Upper lobe of right lung (tissue), 1 donor: ENCODE results near the gene AHR. TPM values are rescaled to one million over a fixed set of nuclear protein-coding genes. Genes with fewer than 3 reads are reported as not detected.
"Not testable (repeated sequence)": the region's sequence is repeated elsewhere in the genome, so short reads cannot be mapped to it uniquely, and the experiment has no call there.

Experiments used
- ATAC-seq: fragments of 200-7000 bp; cut with Tn5 transposase; one replicate; pipeline ENCODE4 v1.9.1; 2020; ENCODE audit warnings: mild to moderate bottlenecking, moderate library complexity
- DNase-seq: peaks from one replicate; pipeline ENCODE4 v3.0.0-alpha.2; 2020
- H3K27ac ChIP-seq: fragments of 200-600 bp; one replicate; pipeline ENCODE4 v1.8.0; 2022
- H3K27me3 ChIP-seq: fragments of 200-600 bp; one replicate; pipeline ENCODE4 v1.8.0; 2022; ENCODE audit warnings: mild to moderate bottlenecking
- H3K36me3 ChIP-seq: fragments of 200-600 bp; one replicate; pipeline ENCODE4 v1.8.0; 2022
- H3K4me1 ChIP-seq: fragments of 200-600 bp; one replicate; pipeline ENCODE4 v1.8.0; 2022
- H3K4me3 ChIP-seq: fragments of 200-600 bp; one replicate; pipeline ENCODE4 v1.8.0; 2022; ENCODE audit warnings: mild to moderate bottlenecking
- H3K9me3 ChIP-seq: fragments of 200-600 bp; one replicate; pipeline ENCODE4 v1.8.0; 2022
- intact Hi-C: fragments of 100-400 bp; cut with DNase I; formaldehyde crosslinking; loops from one replicate; pipeline ENCODE4 v1.11.0; 2022
- total RNA-seq: library from RNA; stranded (reverse); fragmentation: NEBNext Ultra II Directional; extraction: Animal tissue kit (Norgen Biotek cat#: 25700); gene quantifications from one replicate; pipeline ENCODE4 v1.2.1, GENCODE V29; 2021
- TF ChIP-seq, protein P1 (sequence below): fragments of 200-600 bp; IDR thresholded peaks from one replicate; pipeline ENCODE4 v1.8.0; 2022; ENCODE audit warnings: antibody characterized with exemption
- donor health status: DM: no; HTN: yes; CAD: no; lungs with severe emphysema.

The AHR gene
- total RNA-seq, 1 donor from 2014 or later = 118 TPM

DNA sequence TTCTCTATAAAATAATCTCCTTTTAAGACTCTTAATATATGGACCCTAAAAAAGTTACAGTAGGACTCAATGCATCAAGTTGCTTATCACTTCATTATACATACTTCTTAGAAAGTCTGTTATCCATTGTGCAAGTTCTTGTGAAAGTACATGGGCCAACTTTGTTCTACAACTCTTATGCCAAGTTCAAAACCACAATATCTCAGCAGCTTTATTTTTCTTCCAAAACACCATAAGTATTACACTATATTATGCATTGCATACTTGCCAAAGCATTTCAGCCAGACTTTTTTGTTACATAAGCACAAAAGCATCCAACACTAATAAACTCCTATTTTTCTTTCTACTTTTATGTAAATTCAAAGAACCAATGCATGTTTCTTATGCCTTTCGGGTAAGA is 94.4 kb downstream of the AHR start:
- TF ChIP-seq, protein P1, sequence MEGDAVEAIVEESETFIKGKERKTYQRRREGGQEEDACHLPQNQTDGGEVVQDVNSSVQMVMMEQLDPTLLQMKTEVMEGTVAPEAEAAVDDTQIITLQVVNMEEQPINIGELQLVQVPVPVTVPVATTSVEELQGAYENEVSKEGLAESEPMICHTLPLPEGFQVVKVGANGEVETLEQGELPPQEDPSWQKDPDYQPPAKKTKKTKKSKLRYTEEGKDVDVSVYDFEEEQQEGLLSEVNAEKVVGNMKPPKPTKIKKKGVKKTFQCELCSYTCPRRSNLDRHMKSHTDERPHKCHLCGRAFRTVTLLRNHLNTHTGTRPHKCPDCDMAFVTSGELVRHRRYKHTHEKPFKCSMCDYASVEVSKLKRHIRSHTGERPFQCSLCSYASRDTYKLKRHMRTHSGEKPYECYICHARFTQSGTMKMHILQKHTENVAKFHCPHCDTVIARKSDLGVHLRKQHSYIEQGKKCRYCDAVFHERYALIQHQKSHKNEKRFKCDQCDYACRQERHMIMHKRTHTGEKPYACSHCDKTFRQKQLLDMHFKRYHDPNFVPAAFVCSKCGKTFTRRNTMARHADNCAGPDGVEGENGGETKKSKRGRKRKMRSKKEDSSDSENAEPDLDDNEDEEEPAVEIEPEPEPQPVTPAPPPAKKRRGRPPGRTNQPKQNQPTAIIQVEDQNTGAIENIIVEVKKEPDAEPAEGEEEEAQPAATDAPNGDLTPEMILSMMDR = no peak
- Histone ChIP-seq H3K9me3 (no peaks in the 10 kb centered on the region), H3K27me3 (no peaks in the 10 kb centered on the region), H3K36me3 (no peaks in the 10 kb centered on the region), H3K4me3 (no peak overlapping the region), H3K27ac (no peak overlapping the region), H3K4me1 (no peaks in the 10 kb centered on the region)
- intact Hi-C loops = no loop called here
- ATAC-seq = no peak
- DNase-seq = no peak

- intact Hi-C loops, H3K27ac ChIP-seq, DNase-seq, ATAC-seq, H3K9me3 ChIP-seq, H3K4me1 ChIP-seq, H3K4me3 ChIP-seq, H3K27me3 ChIP-seq, H3K36me3 ChIP-seq: not testable (repeated sequence)
These were observed 96.1 kb downstream of the AHR start for GRCh38 chr7:17394563-17394962.
